ENCODE data around the gene KCTD12.

Gene KCTD12

GRCh38 chr13:76886005-76886291, 257 bp downstream of the KCTD12 start:
- no peak for FAIRE-seq

DNA sequence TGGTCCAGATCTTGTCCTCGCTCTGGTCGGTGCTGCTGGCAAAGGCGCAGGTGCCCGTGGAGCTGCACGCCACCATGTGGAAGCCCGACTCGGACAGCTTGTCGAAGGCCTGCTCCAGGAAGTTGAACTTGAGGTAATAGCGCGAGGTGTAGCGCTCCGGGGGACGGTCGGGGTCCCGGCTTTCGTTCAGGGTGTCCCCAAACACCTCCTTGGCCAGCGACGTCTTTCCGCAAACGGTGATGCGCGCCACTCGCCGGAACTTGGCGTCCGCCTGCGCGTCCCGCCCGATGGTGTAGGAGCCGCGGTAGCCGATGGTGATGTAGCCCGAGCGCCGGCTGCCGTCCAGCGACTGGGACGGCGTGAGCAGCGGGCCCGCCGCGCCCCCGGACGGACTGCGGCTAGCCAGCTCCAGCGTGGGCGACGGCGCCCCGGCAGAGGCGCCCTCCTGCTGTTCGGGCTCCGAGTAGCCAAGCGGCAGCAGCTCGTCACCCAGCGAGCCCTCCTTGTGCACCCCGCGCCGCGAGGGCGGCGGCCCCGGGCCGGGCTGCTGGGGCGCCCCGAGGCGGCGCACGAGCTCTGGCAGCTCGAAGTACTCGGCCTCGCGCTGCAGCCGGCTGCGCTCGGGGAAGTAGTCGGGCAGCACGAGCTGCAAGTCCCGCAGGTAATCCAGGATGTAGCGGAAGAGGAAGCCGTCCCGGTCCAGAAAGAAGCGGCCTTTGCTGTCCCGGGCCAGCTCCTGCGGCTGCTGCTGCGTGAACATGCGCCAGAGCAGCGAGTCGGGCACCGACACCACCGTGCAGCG, 801 bp downstream of the KCTD12 start:
- no peak for FAIRE-seq

DNA sequence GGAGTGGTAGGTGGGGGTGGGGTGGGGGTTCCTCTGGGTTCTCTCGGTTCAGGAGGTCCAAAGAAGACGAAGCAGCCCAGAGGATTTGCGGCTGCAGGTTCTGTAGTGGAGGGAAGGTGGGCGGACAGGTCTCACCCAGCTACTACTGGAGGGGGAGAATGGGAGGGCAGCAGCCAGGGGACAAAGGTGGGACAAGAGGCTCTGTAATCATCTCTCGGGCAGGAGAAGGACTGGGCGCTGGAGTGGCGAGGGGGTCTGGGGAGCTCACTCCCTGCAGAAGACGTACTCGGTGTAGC, 1.4 kb downstream of the KCTD12 start:
- FAIRE-seq: no peak

DNA sequence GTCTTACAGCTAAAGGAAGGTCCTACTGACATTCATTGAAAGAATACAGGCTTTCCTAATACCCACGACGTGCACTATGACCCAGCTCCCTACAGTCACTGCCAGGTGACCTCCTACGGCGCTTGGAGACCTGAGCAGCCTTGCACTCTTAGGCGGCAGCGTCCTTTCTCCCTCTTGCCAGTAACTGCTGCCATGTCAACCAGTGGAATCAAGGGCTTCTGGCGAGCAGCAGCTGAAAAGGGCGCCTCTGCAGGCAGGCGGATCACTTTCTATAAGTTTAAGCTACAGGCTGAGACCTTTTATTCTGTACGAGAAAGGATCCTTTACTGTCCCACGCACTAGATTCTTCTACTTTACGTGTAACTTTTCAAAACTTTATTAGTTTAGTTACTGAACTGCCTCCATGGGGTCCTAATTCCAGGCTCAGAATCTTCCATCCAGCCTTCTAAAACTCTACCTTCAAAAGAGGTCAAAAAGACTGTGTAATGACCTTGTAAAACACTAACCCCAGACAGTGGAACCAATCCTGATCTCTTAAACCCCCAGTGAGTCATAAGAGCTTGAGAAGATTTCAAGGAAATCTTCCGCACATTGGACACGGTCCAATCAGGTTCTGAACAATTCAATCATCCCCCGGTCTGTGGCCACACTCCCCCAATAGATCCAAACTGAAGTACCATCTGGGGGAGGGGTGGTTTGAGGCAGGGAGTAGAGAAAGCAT, 1.9 kb downstream of the KCTD12 start:
- no peak for FAIRE-seq

GRCh38 chr13:76883236-76883635, 3.0 kb downstream of the KCTD12 start:
- no peak for FAIRE-seq

DNA sequence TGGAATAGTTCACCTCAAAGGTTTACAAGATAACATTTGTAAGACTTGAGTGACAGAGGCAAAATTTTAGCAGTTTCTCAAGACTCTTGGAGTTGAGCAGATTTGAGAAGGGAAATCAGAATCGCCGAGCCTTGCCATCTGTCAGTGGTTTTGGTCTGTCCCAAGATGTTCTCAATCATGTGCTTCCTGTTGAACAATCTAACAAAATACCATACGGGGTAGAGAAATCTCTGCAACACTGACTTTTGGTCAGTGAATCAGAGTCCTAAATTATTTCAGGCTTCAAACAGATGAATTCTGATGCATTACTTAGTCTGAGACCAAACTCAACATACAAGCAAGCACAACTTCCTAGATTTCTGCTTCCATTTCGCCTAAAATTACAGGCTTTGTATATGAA, 3.8 kb downstream of the KCTD12 start:
- FAIRE-seq: no peak

GRCh38 chr13:76879883-76880270, 6.3 kb downstream of the KCTD12 start:
- no peak for FAIRE-seq

DNA sequence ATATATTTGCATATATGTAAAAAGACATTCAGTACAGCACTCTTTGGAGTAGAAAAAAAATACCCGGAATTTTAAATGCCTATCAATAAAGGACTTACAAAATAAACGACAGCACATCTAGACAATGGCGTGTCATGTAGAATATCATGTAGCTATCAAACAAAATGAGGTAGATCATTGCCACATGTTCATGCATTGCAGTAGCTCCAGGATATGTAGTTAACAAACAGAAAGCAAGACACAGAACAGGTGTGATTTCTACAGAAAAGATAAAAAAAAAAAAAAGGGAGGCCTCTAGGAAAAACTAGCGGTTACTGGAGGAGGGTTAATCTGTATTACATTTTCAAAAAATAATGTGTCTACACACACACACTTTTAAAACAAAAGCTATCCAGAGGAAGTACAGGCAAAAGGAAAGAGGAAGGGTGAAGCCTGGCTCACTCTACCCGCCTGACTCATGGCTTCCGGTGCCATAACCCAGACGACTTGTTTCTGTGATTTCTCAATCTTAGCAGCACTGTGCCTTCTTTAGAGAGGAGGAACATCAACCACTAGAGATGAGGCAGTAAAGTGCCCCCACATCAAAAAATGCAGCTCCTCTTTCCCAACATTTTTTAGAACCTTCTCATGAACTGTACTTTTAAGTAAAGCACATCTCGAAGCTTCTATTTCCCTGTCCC, 6.9 kb downstream of the KCTD12 start:
- no peak for FAIRE-seq

DNA sequence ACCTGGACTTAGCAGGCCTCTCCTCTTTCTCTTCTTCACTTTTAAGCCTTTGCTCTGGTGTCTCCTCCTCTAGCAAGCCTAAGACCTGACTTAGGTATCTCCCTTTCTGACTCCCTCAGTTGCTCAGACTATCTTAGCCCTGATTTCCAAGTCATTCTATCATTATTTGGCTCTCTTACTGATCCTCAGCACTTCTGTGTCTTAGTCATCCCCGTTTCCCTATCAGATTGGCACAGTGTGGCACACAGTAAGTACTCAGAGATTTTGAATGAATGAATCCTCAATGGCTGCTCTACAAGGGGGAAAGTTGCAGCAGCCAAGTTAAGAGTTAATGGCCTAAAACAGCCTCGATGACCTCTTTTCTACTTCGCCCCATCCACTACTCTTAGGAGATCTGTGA, 8.2 kb downstream of the KCTD12 start:
- no peak for FAIRE-seq

DNA sequence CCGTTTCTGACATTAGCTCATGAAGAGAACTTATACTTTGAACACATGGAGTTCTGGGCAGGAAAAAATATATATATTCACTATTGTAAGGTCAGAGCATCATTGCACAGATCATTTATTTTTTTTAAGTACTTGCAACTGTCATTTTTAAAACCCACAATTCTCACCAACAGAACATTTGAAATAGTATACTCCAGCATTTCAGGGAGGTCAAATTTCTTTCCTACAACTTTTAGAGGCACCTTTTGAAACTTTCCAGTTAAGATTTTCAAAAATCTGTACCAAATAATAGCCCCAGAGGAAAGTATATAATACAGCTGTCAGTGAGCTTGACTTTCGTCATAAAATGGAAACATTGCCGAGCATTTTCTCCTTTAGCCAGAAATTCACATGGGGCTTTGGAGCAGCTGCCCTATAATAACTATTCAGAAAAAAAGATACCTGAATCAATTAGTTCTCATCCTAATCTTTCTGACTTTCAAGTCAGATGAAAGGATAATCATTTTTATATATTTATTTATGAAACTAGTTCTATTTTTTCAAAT, 10.9 kb downstream of the KCTD12 start:
- no peak for FAIRE-seq

- no peak for FAIRE-seq
Observed at GRCh38 chr13:76874479-76874878, 11.7 kb downstream of the KCTD12 start.

DNA sequence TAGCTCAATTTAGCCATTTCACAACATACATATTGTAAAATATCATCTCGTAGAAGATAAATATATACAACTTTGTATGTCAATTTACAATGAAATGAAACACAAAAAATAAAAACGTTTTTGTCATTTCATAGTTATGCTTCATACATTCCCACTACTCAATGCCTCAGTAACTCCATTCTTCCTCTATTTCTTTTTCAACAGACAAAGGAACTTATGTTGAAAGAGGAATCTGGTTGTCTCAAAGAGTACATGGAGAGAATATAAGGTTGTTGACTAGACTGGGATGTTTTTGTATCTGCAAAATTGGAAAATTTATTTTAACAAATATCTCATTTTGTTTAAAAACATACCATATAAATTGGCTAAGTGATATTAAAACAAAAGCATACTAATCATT, 12.8 kb downstream of the KCTD12 start:
- no peak for FAIRE-seq

DNA sequence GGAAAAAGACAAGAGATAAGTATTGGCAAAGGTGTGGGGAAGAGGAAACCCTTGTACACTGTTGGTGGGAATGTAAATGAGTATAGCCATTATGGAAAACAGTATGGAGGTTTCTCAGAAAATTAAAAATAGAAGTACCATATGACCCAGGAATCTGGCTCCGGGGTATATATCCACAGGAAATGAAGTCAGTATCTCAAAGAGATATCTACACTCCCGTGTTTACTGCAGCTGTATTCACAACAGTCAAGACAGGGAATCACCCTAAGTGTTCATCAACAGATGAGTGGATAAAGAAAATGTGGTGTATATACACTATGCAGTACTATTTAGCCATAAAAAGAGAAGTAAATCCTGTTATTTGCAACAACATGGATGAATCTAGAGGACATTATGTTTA, 13.5 kb downstream of the KCTD12 start:
- FAIRE-seq: no peak

DNA sequence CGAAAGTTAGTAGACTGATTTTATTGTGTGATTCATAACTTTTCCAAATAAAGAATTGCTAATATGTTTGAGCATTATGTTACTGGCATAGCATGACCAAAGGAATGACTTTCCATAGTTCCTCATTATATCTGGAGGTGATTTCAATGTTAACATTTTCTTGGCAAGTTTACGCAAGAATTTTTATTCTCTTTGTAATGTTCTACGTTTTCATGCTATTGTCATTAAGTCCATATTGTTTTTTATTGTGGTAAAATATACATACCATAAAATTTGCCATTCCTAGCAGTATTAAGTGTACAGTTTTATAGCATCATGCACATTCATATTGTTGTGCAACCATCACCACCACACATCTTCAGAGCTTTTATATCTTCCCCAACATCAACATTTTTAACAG, 14.8 kb downstream of the KCTD12 start:
- no peak for FAIRE-seq

DNA sequence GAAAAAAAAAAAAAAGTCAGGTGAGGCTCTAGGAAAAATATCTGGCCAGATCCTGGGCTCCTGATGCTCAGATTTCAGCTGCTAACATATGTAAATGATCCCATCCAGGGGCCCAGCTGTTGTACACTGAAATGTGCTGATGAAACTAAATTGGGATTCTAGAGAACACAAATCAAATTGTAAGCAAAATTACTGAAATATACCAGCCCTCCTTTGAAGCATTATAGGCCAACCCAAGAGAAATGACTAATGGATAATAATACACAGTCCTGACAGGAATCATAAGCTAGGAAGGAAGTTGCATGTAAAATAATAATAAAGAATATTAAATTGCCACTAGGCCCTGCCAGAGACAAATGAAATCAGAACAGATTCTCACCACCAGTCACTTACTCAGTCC, 17.8 kb downstream of the KCTD12 start:
- FAIRE-seq: no peak

- no peak for FAIRE-seq
Observed at GRCh38 chr13:76865996-76866503, 20.2 kb downstream of the KCTD12 start.

GRCh38 chr13:76865109-76865508, 21.1 kb downstream of the KCTD12 start:
- FAIRE-seq: no peak

DNA sequence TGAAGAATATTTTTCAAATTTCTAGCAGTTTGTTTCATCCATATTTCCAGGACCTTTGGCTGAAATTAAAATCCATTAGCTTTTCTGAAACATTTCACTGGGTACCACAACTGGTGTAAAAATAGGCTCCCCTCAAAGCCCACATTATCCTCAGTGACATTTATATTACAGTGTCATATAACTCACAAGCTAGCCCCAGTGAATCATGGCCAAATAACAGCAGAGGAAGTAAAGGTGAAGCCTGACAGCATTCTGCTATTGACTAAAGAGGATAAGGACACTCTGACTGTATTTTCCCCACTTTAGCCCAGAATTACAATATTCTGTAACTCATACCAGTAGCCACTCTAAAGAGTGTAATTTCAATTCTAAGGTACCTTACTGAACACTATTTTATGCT, 21.9 kb downstream of the KCTD12 start:
- FAIRE-seq: no peak

GRCh38 chr13:76863022-76863421, 23.2 kb downstream of the KCTD12 start:
- no peak for FAIRE-seq

DNA sequence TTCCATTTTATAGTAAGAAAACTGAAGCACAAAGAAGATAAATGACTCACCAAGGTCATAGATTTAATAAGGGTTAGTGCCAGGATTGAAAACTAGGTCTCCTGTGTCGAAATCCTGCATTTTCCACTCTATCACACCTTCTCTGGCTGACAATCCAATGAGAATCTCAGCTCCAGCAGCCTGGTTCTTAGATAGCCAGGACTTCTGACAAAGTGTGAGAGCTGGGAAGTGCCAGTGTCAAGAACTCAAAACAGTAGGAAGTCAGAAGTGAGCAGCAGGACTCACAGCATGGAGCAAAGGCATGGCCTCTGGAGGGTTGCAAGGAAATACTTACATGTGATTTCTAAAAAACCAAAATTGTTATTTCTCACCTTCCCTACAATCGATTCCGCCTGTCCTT, 24.3 kb downstream of the KCTD12 start:
- no peak for FAIRE-seq

DNA sequence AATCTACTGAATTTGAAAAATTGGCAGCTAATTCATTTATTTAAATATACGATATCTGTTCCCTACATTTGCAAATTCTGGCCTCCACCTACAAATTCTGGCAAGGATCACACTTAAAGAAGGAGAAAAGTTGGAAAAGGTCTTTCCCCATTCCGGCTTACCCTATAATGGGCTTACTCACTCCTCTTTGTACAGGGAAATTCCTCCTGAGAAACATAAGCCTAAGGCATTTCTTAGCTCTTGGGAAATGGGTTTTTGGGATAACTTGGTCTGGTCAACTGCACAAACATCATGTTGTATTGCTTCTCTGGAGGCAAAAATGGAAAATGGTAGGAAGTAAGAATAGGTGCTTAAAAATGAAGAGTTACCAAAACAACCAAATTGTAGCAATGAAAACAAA, 25.5 kb downstream of the KCTD12 start:
- FAIRE-seq: no peak

DNA sequence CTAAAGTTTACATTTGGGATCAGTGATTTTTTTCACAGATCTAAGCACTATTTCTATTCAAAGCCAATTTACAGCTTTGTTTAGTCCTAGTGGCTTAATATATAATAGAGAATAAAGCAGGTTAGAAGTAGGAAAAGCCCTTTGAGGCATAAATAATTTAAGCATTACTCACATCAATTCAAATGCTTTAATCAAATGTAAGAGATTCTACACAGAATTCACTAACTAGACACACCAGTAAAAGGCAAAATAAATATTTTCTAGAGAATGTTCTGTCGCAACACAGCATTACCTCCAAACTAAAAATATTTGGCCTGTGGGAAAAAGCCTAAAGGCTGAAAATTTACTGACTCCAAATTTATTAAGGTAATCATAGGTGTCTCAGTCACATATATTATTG, 31.3 kb downstream of the KCTD12 start:
- FAIRE-seq: no peak

GRCh38 chr13:76853921-76854608, 32.1 kb downstream of the KCTD12 start:
- FAIRE-seq: no peak

Measured in TTC549 (cell line).